HL-60/S4 treated with retinoic acid at 250 ng/mL for 4 days and 3 days (cell line): ENCODE results near the gene C17orf113.
"Not testable (repeated sequence)": the region's sequence is repeated elsewhere in the genome, so short reads cannot be mapped to it uniquely, and the experiment has no call there.

Experiments
- in situ Hi-C: fragments of 300-500 bp; cut with MboI; formaldehyde crosslinking; loops from 2 replicates; pipeline ENCODE4 v1.7.0; 2022; ENCODE audit warnings: low sequenced_read_pairs

Gene C17orf113

GRCh38 chr17:42017866-42018200, 32.6 kb downstream of the C17orf113 start:
- in situ Hi-C loops, result no loop called here

GRCh38 chr17:42016941-42017865, 33.2 kb downstream of the C17orf113 start, which contains the start of gene DNAJC7:
Gene DNAJC7 (minus strand): TSS chr17:42017439. CDS start chr17:42017416, 23 bp downstream.
- in situ Hi-C loops, result no loop called here

- in situ Hi-C loops, result no loop called here
These were observed 34.0 kb downstream of the C17orf113 start for GRCh38 chr17:42016411-42016831.

GRCh38 chr17:42013740-42014139, 36.7 kb downstream of the C17orf113 start:
- in situ Hi-C loops, result not testable (repeated sequence)

- in situ Hi-C loops, result not testable (repeated sequence)
These were observed 38.0 kb downstream of the C17orf113 start for GRCh38 chr17:42012363-42012762.

GRCh38 chr17:42010898-42011516, 39.4 kb downstream of the C17orf113 start:
- in situ Hi-C loops, result no loop called here

- in situ Hi-C loops, result not testable (repeated sequence)
These were observed 40.1 kb downstream of the C17orf113 start for GRCh38 chr17:42010266-42010680.

- in situ Hi-C loops, result no loop called here
These were observed 41.2 kb downstream of the C17orf113 start for GRCh38 chr17:42009170-42009569.

GRCh38 chr17:42005166-42005565, 45.2 kb downstream of the C17orf113 start:
- in situ Hi-C loops, result no loop called here

- in situ Hi-C loops, result no loop called here
These were observed 47.6 kb downstream of the C17orf113 start for GRCh38 chr17:42002792-42003301.

- in situ Hi-C loops, result no loop called here
These were observed 48.1 kb downstream of the C17orf113 start for GRCh38 chr17:42002175-42002791.

GRCh38 chr17:42001729-42002128, 48.7 kb downstream of the C17orf113 start:
- in situ Hi-C loops, result no loop called here

- in situ Hi-C loops, result no loop called here
These were observed 49.8 kb downstream of the C17orf113 start for GRCh38 chr17:42000413-42001133.

- in situ Hi-C loops, result no loop called here
These were observed 51.9 kb downstream of the C17orf113 start for GRCh38 chr17:41998497-41998896.

- in situ Hi-C loops, result no loop called here
These were observed 53.6 kb downstream of the C17orf113 start for GRCh38 chr17:41996855-41997164.

GRCh38 chr17:41992576-41992975, 57.8 kb downstream of the C17orf113 start:
- in situ Hi-C loops, result no loop called here

- in situ Hi-C loops, result no loop called here
These were observed 60.5 kb downstream of the C17orf113 start for GRCh38 chr17:41989702-41990419.

GRCh38 chr17:41988418-41988817, 62.0 kb downstream of the C17orf113 start:
- in situ Hi-C loops, result no loop called here
